ENCODE results near the gene BMP5.

BMP5 gene

GRCh38 chr6:55811074-55811473, 64.3 kb downstream of the BMP5 start:
- no peak for DNase-seq (ENCODE audit: low spot score)

GRCh38 chr6:55802259-55802658, 73.1 kb downstream of the BMP5 start:
- DNase-seq (ENCODE audit: low spot score): no peak

GRCh38 chr6:55798571-55798970, 76.8 kb downstream of the BMP5 start:
- no peak for DNase-seq (ENCODE audit: low spot score)

- DNase-seq (ENCODE audit: low spot score): no peak
Observed at GRCh38 chr6:55794136-55794812, 81.1 kb downstream of the BMP5 start.

- no peak for DNase-seq (ENCODE audit: low spot score)
Observed at GRCh38 chr6:55785273-55785672, 90.1 kb downstream of the BMP5 start.

- DNase-seq (ENCODE audit: low spot score): no peak
Observed at GRCh38 chr6:55782275-55782674, 93.1 kb downstream of the BMP5 start.

- DNase-seq (ENCODE audit: low spot score): no peak
Observed at GRCh38 chr6:55778705-55779104, 96.7 kb downstream of the BMP5 start.

GRCh38 chr6:55777469-55777868, 97.9 kb downstream of the BMP5 start:
- DNase-seq (ENCODE audit: low spot score): no peak

- no peak for DNase-seq (ENCODE audit: low spot score)
Observed at GRCh38 chr6:55776113-55776512, 99.3 kb downstream of the BMP5 start.

GRCh38 chr6:55775029-55775318, 100.4 kb downstream of the BMP5 start:
- DNase-seq (ENCODE audit: low spot score): no peak

GRCh38 chr6:55774286-55775028, 100.9 kb downstream of the BMP5 start:
- DNase-seq (ENCODE audit: low spot score): no peak

- DNase-seq (ENCODE audit: low spot score): no peak
Observed at GRCh38 chr6:55773620-55774216, 101.7 kb downstream of the BMP5 start.

- DNase-seq (ENCODE audit: low spot score): no peak
Observed at GRCh38 chr6:55772730-55773129, 102.7 kb downstream of the BMP5 start.

- DNase-seq (ENCODE audit: low spot score): no peak
Observed at GRCh38 chr6:55759536-55759935, 115.9 kb downstream of the BMP5 start.

GRCh38 chr6:55758156-55758937, 117.0 kb downstream of the BMP5 start:
- DNase-seq (ENCODE audit: low spot score): no peak

GRCh38 chr6:55756531-55757031, 118.8 kb downstream of the BMP5 start:
- no peak for DNase-seq (ENCODE audit: low spot score)

- no peak for DNase-seq (ENCODE audit: low spot score)
Observed at GRCh38 chr6:55748880-55749279, 126.5 kb downstream of the BMP5 start.

GRCh38 chr6:55746473-55746872, 128.9 kb downstream of the BMP5 start:
- DNase-seq (ENCODE audit: low spot score): no peak

- DNase-seq (ENCODE audit: low spot score): no peak
Observed at GRCh38 chr6:55734256-55734655, 141.1 kb downstream of the BMP5 start.

- DNase-seq (ENCODE audit: low spot score): no peak
Observed at GRCh38 chr6:55729665-55730064, 145.7 kb downstream of the BMP5 start.

GRCh38 chr6:55726144-55726543, 149.2 kb downstream of the BMP5 start:
- DNase-seq (ENCODE audit: low spot score): no peak

- DNase-seq (ENCODE audit: low spot score): no peak
Observed at GRCh38 chr6:55714831-55715230, 160.6 kb downstream of the BMP5 start.

GRCh38 chr6:55713436-55713835, 162.0 kb downstream of the BMP5 start:
- no peak for DNase-seq (ENCODE audit: low spot score)
